Activated CD8-positive, alpha-beta memory T cell treated with anti-CD3 and anti-CD28 coated beads, Interleukin-2, amount 50 U/mL, for 1 hour (primary cell): ENCODE results near the gene CST5.
A peak's percentile ranks its signal among the peaks of the same experiment; 100 is the strongest.
"Not testable (repeated sequence)": the region's sequence is repeated elsewhere in the genome, so short reads cannot be mapped to it uniquely, and the experiment has no call there.

ENCODE experiments used
- DNase-seq: peaks from one replicate; pipeline ENCODE4 v3.0.0-alpha.2; 2020; ENCODE audit errors: extremely low read depth

CST5 gene

DNA sequence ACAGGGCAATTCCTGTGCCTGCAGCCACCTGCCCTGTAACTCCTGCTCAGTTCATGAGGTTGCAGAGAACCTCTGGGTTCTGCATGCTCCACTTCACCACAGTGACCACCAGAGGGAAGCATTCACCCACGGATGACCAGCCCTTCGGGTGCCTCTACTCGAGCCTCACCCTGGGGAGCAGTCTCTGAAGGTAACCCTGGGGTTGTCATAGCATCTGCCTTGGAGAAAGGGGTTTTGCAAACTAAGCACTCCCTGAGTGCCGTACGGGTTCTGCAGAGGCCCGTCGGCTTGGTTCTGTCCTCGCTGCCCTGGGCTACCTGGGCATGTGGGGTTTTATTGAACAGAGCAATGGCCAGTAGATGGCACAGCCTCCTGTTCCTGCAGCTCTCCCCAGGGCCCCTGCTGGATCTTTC, 10.2 kb upstream of the CST5 start:
- peak; percentile 8 for DNase-seq

DNA sequence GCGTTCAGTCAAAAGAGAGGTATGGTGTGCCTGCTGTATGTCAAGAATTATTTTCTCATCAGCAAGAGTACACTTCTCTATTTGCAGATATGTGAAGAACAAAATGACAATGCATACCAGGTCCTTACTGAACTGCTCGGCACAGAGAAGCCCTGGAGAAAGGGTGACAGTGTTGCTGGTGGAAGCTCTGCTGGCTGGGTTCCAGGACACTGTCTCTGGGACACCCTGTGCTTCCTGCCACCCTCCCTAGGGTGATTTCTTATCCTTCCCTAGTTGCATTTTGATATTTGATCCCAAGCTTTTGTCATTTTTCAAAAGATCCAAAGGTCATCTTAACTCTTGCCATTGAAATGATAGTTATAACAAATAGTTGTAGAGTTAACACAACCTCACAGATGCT, 8.3 kb upstream of the CST5 start:
- DNase-seq = no peak

DNA sequence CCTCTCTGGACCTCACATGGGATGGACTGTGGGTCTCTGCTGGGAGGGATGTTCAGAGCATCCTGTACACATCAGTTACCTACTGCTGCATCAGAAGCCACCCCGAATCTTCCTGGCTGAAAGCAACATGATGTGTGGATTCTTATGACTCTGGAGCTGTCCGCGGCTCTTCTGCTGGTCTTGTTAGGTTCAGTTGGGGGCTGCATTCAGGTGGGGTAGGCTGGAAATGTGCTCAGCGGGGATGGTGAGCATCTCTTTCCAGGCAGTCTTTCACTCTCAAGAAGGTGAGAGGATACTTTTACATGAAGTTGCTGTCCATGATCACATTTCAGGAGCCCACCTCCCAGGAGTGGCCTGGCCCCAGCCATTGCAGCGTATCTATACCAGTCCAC, 5.2 kb upstream of the CST5 start:
- no peak for DNase-seq

DNA sequence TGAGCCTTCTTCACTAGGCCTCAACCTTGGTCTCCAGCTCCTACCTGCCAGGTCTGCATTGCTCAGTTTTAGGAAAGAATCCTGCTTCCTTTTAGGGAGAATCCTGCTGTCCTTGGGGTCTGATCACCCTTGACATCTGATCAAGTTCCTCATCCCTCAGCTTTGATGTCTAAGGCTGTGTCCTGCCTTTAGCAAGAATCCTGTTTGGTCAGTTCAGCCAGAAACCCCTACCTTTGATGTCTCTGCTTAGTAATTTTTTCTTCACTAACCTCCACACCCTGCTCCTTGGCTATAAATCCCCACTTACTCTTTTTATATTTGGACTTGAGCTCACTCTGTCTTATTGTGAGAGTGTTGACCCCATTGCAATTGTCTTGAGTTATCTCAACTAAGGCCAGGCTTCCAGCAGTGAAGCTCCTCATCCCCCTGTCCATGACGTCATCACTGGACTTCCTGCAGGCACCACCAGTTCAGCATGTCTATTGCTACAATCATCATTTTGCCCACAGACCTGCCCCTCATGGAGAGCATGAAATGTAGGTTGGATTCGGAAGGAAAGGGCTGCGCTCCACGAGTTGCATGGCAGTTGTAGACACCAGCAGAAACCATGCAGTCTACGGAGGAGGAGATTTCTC, 4.7 kb upstream of the CST5 start:
- no peak for DNase-seq

DNA sequence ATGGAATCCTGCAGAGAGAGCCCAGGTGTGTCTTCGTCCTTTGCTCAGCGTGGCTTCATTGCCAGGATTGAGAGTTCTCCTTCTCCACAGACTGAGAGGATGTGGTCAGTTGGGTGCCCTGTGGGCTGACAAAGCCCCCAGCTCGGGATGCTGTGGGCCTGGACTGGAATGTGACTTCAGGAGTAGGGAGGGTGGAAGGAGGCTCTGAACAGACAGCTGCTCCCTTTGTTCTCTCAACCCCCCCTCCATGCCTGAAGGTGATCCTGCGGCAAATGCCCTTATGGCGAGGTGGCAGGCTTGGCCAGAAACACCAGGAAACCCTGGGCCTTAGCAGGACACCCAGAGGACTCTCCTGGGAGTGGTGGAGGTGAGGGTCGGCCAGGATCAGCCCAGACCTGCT, 1.8 kb upstream of the CST5 start:
- DNase-seq = no peak

DNA sequence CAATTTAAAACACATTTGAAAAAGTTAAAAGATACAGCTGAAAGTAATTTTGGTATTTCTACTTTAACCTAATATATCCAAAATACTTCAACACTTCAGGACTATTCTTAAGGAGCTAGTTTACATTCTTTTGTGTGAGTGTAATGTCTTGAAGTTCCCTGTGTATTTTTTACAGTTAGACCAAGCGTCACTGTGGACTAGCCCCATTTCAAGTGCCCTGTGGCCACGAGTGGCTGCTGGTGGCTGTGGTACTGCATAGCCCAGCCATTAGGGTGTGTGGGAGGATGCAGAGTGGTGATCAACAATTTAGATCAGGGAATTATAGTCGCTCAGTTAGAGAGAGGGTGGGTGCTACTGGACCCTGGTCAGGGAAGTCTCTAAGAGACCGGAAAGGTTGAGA, 869 bp upstream of the CST5 start:
- DNase-seq = no peak

DNA sequence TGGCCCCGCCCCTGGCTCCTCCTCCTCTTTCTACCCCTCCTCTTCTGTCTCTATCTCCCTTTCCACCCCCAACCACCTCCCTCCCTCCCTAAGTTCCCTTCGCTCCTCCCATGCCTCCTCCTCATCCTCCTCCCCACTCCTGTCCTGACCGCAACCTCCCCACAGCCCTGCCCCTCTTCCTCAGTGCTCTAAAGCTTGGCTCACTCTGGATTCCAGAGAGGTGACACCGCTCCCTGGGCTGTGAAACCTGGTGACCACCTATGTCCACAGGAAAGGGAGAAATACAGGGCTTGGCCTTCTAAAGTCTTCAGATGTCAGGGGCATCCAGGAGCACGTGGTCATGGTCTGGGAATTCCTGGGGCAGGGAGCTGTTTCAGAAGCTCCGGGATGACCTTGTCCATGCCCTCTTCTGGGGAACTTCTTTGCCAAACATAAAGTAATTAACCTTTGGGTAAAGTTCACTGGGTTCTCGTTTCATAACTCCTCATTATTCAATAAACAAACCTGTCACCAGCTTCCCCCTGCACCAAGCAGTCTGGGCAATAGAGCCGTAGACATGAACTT, 345 bp upstream of the CST5 start:
- DNase-seq = no peak

DNA sequence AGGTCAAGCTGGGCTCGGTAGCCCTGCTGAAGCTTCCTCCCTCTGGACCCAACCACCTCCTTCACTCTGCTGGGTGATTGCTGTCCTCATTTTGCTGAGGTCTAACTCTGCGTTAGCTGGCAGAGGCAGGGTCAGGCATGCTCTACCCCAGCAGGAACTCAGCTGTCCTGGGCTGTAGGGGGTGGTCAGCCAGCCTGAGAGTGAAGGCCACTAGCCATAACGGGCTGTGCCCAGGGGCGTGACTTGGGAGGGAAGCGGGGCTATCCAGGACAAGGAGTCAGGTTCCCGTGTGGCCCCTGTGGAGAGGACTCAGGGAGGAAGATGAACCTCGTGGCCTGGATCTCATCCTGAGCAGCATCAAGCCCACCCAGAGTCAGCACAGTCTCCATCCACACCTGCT, 761 bp downstream of the CST5 start:
- DNase-seq = no peak

DNA sequence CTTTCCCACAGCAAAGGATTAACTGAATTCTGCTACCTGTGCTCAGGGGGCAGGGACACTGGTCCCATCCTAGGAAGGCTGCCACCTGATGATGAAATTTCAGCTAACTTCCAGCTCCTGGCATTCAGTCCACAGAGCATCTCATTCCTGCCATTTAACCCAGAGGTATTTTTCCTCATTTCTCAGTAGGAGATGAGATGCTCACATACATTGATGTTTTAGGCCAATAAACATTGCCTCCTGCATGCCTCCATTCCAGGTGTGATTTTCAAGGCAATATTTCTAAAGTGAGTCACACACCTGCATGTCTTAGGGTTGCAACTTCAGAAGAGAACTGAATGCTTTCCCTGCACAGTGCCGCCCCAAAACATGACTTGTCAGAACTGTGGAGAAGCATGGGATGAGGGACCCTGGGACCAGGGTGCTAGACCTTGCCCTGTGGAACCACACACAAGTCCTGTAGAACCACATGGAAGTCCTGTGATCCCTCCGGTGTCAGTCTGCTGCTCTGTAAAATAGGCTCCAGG, 1.5 kb downstream of the CST5 start:
- DNase-seq = not testable (repeated sequence)

DNA sequence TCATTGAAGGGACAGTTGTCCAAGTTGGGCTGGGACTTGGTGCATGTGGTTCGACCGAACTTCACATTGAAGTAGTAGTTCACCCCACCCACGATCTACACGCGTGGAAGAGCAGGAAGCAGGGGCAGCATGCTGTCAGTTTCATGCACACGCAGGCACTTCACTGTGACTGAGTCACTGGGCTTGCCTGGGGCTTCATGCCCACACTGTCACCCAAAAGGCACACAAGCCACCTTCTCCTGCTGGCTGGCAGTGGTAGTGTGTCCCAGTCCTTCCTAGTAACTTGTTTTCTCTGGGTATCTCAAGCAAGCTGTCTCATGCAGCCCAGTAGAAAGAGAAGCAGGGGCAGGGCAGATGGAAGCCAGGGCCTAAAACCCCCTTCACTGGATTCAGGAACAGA, 2.0 kb downstream of the CST5 start:
- DNase-seq = no peak

DNA sequence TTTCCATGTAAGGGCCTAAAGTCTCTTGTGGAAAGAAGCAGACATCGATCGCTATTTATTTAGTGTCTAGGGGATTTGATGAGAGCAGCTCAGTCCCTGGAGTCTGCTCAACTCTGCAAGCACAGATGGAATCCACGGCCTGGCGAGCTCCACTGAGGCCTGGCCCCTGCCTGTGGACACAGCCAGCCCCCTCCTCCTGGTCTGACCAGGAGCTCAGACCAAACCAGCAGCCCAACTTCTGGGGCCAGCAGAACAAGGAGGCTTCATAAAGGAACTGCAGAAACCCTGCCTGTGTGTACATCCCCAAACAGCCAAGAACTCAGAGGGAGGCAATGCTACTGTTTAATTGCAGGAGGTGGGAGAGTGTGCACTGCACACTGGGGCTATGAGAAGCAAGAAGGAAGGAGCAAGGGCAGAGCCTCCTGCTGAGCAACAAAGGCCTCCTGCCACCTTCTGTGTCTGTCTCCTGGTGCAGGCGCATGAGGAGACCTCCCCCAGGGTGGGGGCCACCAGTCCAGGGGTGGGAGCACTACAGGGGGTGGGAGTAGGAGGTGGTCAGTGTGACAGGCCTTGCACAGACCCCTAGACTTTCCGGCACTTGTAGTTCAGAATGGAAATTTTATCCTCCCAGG, 3.8 kb downstream of the CST5 start:
- DNase-seq = no peak

DNA sequence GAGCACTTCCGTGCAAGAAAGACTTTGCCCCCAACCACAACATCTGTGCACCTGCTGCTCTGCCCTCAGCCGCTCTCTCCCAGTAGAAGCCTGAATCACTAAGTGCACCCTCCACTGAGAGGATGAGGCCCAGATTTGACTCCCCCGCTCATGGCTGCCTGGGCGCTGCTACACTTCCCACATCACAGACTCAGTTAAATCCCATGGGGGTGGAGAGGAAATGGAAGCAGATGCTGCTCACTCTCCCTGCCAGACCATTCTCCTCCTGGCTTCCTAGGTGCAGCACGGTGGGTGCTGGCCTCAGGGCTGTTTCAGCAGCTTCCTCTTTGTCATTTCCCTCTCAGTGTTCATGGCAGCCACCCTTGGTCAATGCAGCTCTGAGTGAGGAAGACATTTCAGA, 4.8 kb downstream of the CST5 start:
- no peak for DNase-seq

DNA sequence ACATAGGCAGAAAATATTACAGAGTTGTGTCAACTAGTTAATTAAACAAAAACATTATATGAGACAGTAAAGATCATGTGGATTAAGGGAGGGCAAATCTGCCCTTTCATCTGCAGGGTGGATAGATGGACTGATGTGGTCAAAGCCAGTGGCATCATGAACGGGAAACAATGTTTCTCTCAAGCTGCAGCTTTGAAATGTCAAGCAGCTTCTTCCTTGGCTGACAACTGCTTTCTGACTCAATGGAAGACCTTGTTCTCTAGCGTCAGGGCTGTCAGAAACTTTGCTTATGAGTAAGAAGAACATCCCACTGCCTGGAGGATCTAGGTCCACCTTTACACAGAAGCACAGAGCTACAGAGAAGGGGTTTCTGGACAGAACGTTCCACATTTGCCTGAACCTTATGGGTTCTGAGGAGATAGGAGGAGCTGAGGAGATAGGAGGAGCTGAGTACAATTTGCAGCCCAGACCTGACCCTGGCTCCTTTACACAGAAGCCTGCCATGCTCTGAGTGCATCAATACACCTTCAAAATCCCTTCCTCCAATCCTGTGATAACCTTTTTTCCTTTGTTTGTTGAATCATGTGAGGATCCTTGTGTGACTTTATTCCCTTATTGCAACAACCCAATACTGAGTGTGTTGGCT, 6.1 kb downstream of the CST5 start:
- DNase-seq = no peak

DNA sequence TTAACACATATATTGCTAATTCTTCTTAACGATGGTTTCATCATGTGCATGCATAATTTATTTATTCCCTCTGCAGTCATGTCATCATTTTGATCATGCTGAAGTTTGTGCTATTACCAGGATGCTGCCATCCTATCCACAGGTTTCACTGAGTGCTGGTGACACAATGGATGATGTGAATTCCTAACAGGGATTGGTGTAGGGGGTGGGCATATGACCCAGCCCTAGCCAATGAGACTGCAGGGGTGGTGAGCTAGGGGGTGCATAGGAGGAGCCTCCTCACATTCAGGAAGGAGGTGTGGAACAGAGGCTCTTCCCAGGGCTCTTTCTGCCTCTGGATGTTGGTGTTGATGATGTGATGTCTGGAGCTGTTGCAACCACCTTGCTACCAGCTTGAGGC, 7.5 kb downstream of the CST5 start:
- no peak for DNase-seq

DNA sequence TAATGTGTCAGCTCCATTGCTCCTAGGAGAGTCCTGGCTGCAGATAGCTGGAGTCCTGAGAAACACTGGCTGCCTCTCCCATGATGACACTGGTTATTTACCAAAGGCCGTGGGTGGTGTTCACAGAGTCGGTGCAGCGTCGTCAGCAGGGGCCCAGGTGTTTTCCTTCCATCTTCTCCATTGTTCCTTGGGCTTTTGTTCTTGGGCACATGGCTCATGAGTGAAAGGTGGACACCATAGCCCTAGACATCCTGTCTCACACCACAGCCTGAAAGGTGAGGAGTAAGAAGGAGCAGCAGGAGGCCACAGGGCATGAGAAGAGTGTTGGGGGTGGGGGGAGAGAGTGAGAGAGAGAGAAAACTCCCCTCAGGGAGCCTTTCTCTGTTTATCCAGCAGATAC, 9.1 kb downstream of the CST5 start:
- no peak for DNase-seq

DNA sequence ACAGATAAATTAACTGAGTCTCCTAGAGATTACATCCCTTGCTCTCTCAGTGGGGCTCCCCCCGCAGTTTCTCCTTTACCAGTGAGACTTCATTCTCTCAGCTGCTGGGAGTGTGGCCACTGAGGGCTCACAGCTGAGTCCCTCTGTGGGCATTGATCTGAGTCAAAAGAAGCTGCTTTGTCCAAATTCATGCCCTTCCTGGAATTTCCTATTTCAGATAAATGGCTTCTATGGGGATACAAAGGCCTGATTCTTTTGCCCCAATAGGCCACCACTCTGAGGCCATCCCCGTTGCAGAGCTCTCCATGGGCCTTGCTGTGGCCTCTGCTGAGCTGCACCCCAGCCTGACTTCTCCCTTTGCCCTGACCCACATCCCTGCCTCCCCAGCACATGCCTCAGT, 10.0 kb downstream of the CST5 start:
- no peak for DNase-seq

DNA sequence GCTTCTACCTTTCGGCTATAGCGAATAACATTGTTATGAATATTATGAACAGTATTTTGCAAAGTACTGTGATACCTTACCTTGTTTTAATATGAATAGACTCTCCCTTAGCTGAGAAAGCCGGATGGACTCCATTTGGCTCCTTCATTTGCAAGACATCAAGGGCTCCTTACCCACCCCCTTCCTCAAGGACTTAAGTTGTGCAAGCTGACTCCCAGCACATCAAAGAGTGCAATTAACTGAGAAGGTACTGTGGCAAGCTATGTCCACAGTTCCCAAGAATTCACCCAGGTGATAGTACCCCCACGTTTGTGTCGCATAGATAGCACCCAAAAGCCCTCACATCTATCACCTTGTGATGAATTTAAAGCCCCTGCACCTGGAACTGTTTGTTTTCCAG, 11.2 kb downstream of the CST5 start:
- DNase-seq = no peak

DNA sequence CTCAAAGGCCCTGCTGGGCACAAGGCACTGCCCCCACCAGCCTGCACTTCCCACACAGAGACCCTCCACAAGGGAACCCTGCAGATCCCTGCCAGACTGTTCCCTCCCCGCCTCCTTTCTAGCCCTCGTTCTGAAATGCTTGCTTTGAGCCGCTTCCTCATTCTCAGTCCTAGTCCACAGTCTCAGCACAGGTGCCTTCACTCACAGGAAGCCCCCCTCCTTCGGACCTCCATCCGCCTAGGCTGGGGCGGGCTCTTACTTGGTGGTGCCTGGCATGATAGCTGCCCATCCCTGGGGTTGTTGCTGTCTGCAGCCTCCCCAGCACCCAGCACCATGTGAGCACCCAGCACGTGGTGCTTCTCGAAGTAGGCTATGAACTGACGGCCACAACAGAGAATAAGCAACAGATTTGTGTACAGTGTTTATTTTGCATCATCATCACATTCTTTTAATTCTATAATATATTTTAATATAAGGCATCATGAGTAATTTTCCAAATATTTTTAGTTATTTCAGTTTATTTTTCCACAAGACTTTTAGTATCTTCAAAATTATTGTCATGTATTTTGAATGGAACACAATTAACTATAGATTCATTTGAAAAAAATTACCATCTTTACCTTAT, 12.3 kb downstream of the CST5 start:
- no peak for DNase-seq

DNA sequence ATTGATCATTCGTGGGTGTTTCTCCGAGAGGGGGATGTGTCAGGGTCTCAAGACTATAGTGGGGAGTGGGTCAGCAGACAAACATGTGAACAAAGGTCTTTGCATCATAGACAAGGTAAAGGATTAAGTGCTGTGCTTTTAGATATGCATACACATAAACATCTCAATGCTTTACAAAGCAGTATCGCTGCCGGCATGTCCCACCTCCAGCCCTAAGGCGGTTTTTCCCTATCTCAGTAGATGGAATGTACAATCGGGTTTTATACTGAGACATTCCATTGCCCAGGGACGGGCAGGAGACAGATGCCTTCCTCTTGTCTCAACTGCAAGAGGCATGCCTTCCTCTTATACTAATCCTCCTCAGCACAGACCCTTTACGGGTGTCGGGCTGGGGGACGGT, 18.8 kb downstream of the CST5 start:
- DNase-seq = not testable (repeated sequence)

DNA sequence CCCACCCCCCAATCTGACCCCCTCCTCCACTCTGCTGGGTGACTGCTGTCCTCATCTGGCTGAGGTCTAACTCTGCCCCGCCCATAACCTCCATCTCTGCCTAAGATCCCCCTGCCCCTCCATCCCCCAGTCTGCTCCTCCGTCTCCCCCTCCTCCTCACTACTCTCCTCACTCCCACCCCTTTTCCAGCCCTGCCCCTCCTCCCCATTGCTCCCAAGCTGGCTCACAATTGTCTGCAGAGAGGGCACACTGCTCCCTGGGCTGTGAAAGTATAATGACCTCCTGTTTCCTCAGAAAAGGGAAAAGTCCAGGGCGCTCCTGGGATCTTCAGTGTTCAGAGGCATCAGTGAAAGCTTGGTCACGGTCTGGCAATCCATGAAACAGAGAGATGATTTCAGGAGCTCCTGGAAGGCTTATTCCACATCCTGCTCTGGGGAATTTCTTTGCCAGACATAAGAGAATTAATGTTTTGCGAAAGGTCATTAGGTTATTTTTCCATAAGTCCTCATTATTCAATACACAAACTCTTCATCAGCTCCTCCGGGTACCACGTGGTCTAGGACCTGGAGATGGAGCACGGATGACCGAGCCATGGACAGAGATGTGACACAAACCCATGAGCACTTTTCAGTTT, 21.5 kb downstream of the CST5 start:
- DNase-seq = no peak

DNA sequence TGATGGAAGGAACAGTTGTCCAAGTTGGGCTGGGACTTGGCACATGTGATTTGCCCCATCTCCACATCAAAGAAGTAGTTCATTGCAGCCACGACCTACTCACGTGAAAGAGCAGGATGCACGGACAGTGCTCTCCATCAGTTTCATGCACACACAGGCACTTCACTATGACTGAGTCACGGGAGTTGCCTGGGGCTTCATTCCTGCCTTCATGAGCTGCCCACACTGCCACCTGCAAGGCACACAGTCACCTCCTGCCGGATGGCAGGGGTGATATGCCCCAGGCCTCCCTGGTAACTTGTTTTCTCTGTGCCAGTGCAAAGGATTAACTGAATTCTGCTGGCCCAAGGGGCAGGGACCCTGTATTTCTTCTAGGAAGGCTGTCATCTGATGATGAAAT, 22.8 kb downstream of the CST5 start:
- DNase-seq = no peak

DNA sequence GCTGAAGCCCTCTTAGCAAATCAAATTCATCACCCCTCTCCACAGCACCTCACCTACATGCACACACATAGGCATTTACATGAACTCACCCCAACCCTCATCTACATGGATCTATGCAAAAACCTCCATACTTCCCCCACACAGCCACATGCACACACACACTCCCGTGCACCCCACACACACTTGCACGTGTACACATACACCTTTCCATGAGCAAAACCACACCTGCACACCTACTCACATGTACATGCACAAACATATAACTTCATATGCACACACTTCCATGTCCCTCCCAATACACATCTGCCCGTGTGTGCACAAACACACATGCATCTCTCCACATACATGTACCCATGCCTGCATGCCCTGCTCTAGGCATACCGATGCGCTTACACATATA, 23.3 kb downstream of the CST5 start:
- no peak for DNase-seq
